Gastrocnemius medialis (tissue), 4 donors: ENCODE results near the gene PLEKHN1. TPM values are rescaled to one million over a fixed set of nuclear protein-coding genes. Genes with fewer than 3 reads are reported as not detected.

Experiments used
- ATAC-seq, 2 donors: fragments of 150-250 bp; one replicate each; pipeline ENCODE4 v1.9.1; 2016
- DNase-seq, 2 donors: peaks; one replicate each; pipeline ENCODE4 v3.0.0-alpha.2; 2019
- H3K27ac ChIP-seq, 4 donors: fragments of 200-600 bp; sonication (generic); 1 replicate in 1 of 4; 2 replicates in 3 of 4; pipeline ENCODE4 v1.5.1; 2016 to 2018; ENCODE audit warnings: mild to moderate bottlenecking in 2 of 4, moderate library complexity in 1 of 4
- H3K27me3 ChIP-seq, 3 donors: fragments of 200-600 bp; sonication (generic) in 2 of 3; 1 replicate in 1 of 3; 2 replicates in 2 of 3; pipeline versions ENCODE4 v1.5.1 to v1.6.0; 2016 to 2019; ENCODE audit warnings: mild to moderate bottlenecking in 1 of 3, moderate library complexity in 1 of 3
- H3K36me3 ChIP-seq, 2 donors: fragments of 200-600 bp; sonication (generic) in 1 of 2; one replicate each; pipeline ENCODE4 v1.5.1; 2017 to 2018
- H3K4me1 ChIP-seq, 2 donors: fragments of 200-600 bp; sonication (generic) in 1 of 2; one replicate each; pipeline ENCODE4 v1.5.1; 2016 to 2017; ENCODE audit warnings: mild to moderate bottlenecking in 2 of 2
- H3K4me3 ChIP-seq, 4 donors: fragments of 200-600 bp; sonication (generic) in 3 of 4; 1 replicate in 1 of 4; 2 replicates in 3 of 4; pipeline ENCODE4 v1.5.1; 2016 to 2019; ENCODE audit warnings: mild to moderate bottlenecking in 2 of 4
- H3K9me3 ChIP-seq, 3 donors: fragments of 200-600 bp; sonication (generic) in 2 of 3; 1 replicate in 1 of 3; 2 replicates in 2 of 3; pipeline ENCODE4 v1.5.1; 2016 to 2019
- CTCF ChIP-seq, 5 experiments: fragments of 450-650 bp in 3 of 5; fragments of 200-600 bp in 2 of 5; sonication (generic) in 2 of 5; IDR thresholded peaks in 4 of 5; conservative IDR thresholded peaks in 1 of 5; 1 replicate in 4 of 5; 2 replicates in 1 of 5; pipeline ENCODE4 v1.5.1; 2016 to 2019; ENCODE audit warnings: antibody characterized with exemption in 5 of 5, mild to moderate bottlenecking in 3 of 5, moderate library complexity in 3 of 5
- POLR2A ChIP-seq, 2 donors: fragments of 450-650 bp; IDR thresholded peaks; one replicate each; pipeline ENCODE4 v1.6.1; 2017; ENCODE audit warnings: antibody characterized with exemption in 2 of 2, mild to moderate bottlenecking in 2 of 2, moderate library complexity in 2 of 2
- in situ Hi-C, 4 donors: fragments of 200-750 bp; cut with MboI; loops; one replicate each; pipeline versions ENCODE4 v1.15.0 to v1.8.0; 2017; ENCODE audit warnings: low sequenced_read_pairs in 4 of 4
- intact Hi-C: fragments of 100-400 bp; cut with DNase I; formaldehyde crosslinking; loops from one replicate; pipeline ENCODE4 v1.15.1; 2023; ENCODE audit warnings: low total_unique reads
- total RNA-seq, 4 donors: library from RNA; depleted of rRNA; stranded (reverse); fragments of >200 nt; gene quantifications; one replicate each; pipeline versions ENCODE4 v1.1.0 to v1.2.3, GENCODE V29; 2016

The PLEKHN1 gene
- total RNA-seq, 4 donors from 2014 or later: 0.23 TPM; not detected in 3

DNA sequence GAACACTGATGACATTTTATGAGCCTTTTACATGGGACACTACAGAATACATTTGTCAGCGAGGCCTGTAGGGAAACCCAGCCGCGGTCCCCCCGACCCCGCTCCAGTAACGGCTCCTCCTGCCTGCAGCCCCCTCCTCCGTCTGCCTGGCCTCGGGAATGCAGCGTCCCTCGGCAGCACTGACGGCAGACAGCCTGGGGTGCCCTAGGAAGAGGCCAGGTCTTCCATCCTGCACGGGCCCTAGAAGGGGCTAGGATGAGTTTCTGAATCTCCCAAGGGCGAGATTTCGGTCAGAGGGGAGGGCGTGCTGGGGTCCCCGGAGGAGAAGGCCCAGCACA lies 34.1 kb upstream of the PLEKHN1 start:
- DNase-seq (no peak), ATAC-seq (no peak)
- H3K9me3 ChIP-seq: no peaks in the 10 kb centered on the region
- H3K27me3 ChIP-seq: peaks cover 45 to 63% (median 53%) of the 10 kb centered on the region in 3 donors
- H3K4me3 ChIP-seq: no peak overlapping the region
- in situ Hi-C loops (no loop called here), intact Hi-C loops (no loop called here)
- H3K4me1 ChIP-seq: no peaks in the 10 kb centered on the region
- H3K36me3 ChIP-seq: no peaks in the 10 kb centered on the region
- TF ChIP-seq POLR2A (IDR thresholded peaks at IDR 0.05): no peak
- no peak overlapping the region for H3K27ac ChIP-seq

DNA sequence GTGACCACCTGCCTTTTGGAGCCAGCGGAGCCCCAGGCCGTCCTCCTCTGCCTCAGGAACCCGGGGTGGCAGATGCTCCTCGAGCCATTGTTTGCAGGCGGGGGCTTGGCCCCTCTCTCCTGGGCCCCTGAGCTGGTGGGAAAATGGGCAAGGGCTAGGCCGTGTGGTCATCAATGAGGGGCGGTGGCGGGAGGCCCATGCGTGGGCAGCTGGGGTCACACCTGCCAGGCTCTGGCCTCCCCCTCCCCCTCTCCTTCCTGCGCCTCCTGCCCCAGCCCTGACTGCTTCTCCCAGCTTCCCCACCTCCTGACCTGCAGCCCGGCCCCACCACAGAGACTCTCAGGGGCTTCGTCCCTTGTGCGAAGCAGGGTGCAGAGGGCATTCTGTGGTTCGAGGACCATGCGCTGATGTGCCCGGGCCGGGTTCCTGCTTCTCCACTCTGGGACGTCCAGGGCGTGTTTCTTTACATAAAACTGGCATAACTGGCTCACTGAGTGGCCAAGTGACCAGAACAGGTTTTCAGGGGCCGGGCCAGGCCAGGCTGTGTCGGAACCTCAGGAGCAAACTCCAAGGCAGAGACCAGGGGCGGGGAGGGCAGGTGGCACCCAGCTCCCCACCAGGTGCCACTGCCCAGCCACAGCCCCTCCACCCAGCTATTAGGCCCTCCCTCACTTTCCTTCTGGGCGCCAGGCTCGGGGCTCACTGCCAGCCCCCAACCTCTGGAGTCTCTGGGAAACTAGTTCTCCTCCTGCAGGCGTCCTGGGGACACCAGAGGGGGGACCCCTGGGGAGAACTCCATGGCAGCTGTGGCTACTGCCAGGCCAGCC lies 33.3 kb upstream of the PLEKHN1 start:
- no peak overlapping the region for H3K27ac ChIP-seq
- H3K4me3 ChIP-seq: no peak overlapping the region
- H3K4me1 ChIP-seq: no peaks in the 10 kb centered on the region
- in situ Hi-C loops: no loop called here
- no peaks in the 10 kb centered on the region for H3K9me3 ChIP-seq
- DNase-seq (no peak), ATAC-seq (no peak)
- no peak for TF ChIP-seq POLR2A (IDR thresholded peaks at IDR 0.05)
- no peak for TF ChIP-seq CTCF (IDR thresholded peaks at IDR 0.05 in 4 of 5, conservative IDR thresholded peaks at IDR 0.05 in 1 of 5)
- H3K27me3 ChIP-seq: peaks cover 45 to 59% (median 46%) of the 10 kb centered on the region in 3 donors
- H3K36me3 ChIP-seq: no peaks in the 10 kb centered on the region
- intact Hi-C loops: no loop called here

- Histone ChIP-seq H3K27me3 (peaks cover 47 to 64% (median 52%) of the 10 kb centered on the region in 3 donors), H3K9me3 (no peaks in the 10 kb centered on the region), H3K27ac (no peak overlapping the region), H3K36me3 (no peaks in the 10 kb centered on the region), H3K4me1 (no peaks in the 10 kb centered on the region), H3K4me3 (no peak overlapping the region)
- in situ Hi-C loops: no loop called here
- intact Hi-C loops: no loop called here
- TF ChIP-seq CTCF (IDR thresholded peaks at IDR 0.05 in 4 of 5, conservative IDR thresholded peaks at IDR 0.05 in 1 of 5) (no peak), POLR2A (IDR thresholded peaks at IDR 0.05) (no peak)
- ATAC-seq (no peak), DNase-seq (no peak)
Observed at GRCh38 chr1:933603-933940, 32.7 kb upstream of the PLEKHN1 start.

DNA sequence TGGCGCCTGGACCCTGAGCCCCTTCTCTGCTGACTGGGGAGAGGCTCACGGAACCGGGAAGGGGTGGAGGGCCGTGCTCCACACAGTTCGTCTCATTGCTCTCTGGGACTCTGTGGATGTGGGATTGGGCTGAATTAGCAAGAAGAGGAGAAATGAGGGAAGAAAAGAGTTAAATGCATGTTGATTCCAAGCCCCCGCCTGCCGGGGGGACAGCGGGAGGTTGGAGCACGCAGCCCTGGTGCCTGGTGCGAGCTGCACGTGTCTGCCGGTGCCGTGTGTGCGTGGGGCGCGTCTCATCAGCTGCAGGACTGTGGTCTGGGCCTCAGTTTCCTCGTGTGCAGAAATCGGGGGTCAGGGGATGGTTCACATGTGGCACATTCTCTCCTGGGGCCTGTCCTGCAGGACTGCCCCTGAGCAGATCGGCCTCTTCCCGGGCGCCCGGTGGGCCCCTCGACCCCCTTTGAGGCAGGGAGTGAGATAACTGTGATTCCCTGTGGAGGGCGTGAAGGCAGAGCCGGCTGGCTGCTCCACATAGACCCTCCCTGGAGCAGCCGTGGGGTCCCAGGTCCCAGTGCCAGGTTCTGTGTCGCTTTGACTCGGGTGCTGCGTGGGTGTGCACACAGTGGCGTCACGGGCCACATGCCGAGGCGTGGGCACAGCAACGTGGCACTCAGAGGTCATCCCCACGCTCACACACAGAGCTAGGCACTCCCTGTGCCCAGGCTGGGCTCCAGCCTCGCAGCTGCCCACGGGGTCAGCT lies 31.1 kb upstream of the PLEKHN1 start:
- H3K36me3 ChIP-seq: no peaks in the 10 kb centered on the region
- H3K27ac ChIP-seq: no peak overlapping the region
- no peak for DNase-seq
- H3K27me3 ChIP-seq: peaks cover 56 to 72% (median 64%) of the 10 kb centered on the region in 3 donors
- H3K4me1 ChIP-seq: peaks cover 6 to 8% of the 10 kb centered on the region in 2 donors
- ATAC-seq: no peak
- in situ Hi-C loops (no loop called here), intact Hi-C loops (no loop called here)
- no peaks in the 10 kb centered on the region for H3K9me3 ChIP-seq
- TF ChIP-seq POLR2A (IDR thresholded peaks at IDR 0.05): no peak
- no peak for TF ChIP-seq CTCF (IDR thresholded peaks at IDR 0.05 in 4 of 5, conservative IDR thresholded peaks at IDR 0.05 in 1 of 5)
- no peak overlapping the region for H3K4me3 ChIP-seq

GRCh38 chr1:935751-936231 lies 30.5 kb upstream of the PLEKHN1 start:
- intact Hi-C loops: no loop called here

More at GRCh38 chr1:935751-936231, 30.5 kb upstream of the PLEKHN1 start:
- Histone ChIP-seq H3K4me3 (no peak overlapping the region), H3K4me1 (peaks cover 11 to 12% of the 10 kb centered on the region in 2 donors), H3K27ac (no peak overlapping the region), H3K36me3 (no peaks in the 10 kb centered on the region), H3K27me3 (peaks cover 61 to 73% (median 68%) of the 10 kb centered on the region in 3 donors), H3K9me3 (no peaks in the 10 kb centered on the region)
- DNase-seq: no peak
- no peak for ATAC-seq
- in situ Hi-C loops: no loop called here
- no peak for TF ChIP-seq CTCF (IDR thresholded peaks at IDR 0.05 in 4 of 5, conservative IDR thresholded peaks at IDR 0.05 in 1 of 5)
- TF ChIP-seq POLR2A (IDR thresholded peaks at IDR 0.05): no peak
